Breast epithelium (tissue), 4 donors: Measurements from ENCODE around the gene TPPP. TPM values are rescaled to one million over a fixed set of nuclear protein-coding genes. Genes with fewer than 3 reads are reported as not detected.

Source experiments
- DNase-seq, 2 donors: peaks; one replicate each; pipeline ENCODE4 v3.0.0-alpha.2; 2019; ENCODE audit warnings: low spot score in 2 of 2
- H3K27ac ChIP-seq, 2 donors: fragments of 200-600 bp; sonication (generic) in 1 of 2; one replicate each; pipeline ENCODE4 v1.5.1; 2016 to 2019; ENCODE audit warnings: mild to moderate bottlenecking in 1 of 2
- H3K27me3 ChIP-seq, 2 donors: fragments of 200-600 bp; sonication (generic) in 1 of 2; one replicate each; pipeline versions ENCODE4 v1.5.1 to v1.6.0; 2017 to 2019; ENCODE audit warnings: control low read depth in 1 of 2, mild to moderate bottlenecking in 1 of 2
- H3K36me3 ChIP-seq: fragments of 200-600 bp; one replicate; pipeline ENCODE4 v1.5.1; 2019
- H3K4me1 ChIP-seq, 2 donors: fragments of 200-600 bp; sonication (generic); one replicate each; pipeline ENCODE4 v1.5.1; 2016 to 2019; ENCODE audit warnings: control low read depth in 1 of 2
- H3K4me3 ChIP-seq, 3 donors: fragments of 200-600 bp; sonication (generic); 1 replicate in 2 of 3; 2 replicates in 1 of 3; pipeline ENCODE4 v1.5.1; 2016 to 2019; ENCODE audit warnings: mild to moderate bottlenecking in 3 of 3, moderate library complexity in 2 of 3
- H3K9me3 ChIP-seq, 2 donors: fragments of 200-600 bp; sonication (generic) in 1 of 2; one replicate each; pipeline ENCODE4 v1.5.1; 2016 to 2019; ENCODE audit warnings: control low read depth in 1 of 2
- CTCF ChIP-seq, 3 donors: fragments of 450-650 bp; IDR thresholded peaks; one replicate each; pipeline ENCODE4 v1.5.1; 2016 to 2017; ENCODE audit warnings: antibody characterized with exemption in 3 of 3, mild to moderate bottlenecking in 3 of 3, moderate library complexity in 3 of 3
- POLR2A ChIP-seq: fragments of 450-650 bp; IDR thresholded peaks from one replicate; pipeline ENCODE4 v1.6.1; 2016; ENCODE audit warnings: antibody characterized with exemption, mild to moderate bottlenecking, moderate library complexity
- POLR2AphosphoS5 ChIP-seq, 3 donors: sonication (generic); formaldehyde crosslinking; IDR thresholded peaks; one replicate each; pipeline ENCODE4 v1.6.1; 2017; ENCODE audit warnings: antibody characterized with exemption in 3 of 3
- intact Hi-C: fragments of 100-400 bp; cut with DNase I; formaldehyde crosslinking; loops from one replicate; pipeline ENCODE4 v1.15.1; 2023; ENCODE audit warnings: low total_unique reads
- total RNA-seq, 3 donors: library from RNA; depleted of rRNA; stranded (reverse); fragments of >200 nt; gene quantifications; one replicate each; pipeline ENCODE4 v1.1.0, GENCODE V29; 2016

Gene TPPP
- total RNA-seq, 3 donors from 2014 or later = 2.9 to 4.3 (median 3.4) TPM

- Histone ChIP-seq H3K9me3 (no peaks in the 10 kb centered on the region), H3K36me3 (no peaks in the 10 kb centered on the region)
Observed at GRCh38 chr5:646396-647201, 46.6 kb downstream of the TPPP start.

GRCh38 chr5:645421-645820 is 47.7 kb downstream of the TPPP start:
- TF ChIP-seq CTCF (IDR thresholded peaks at IDR 0.05) (no peak), POLR2AphosphoS5 (IDR thresholded peaks at IDR 0.05) (no peak), POLR2A (no peak)
- no peaks in the 10 kb centered on the region for H3K4me1 ChIP-seq
- DNase-seq = no peak

More at GRCh38 chr5:646396-647201, 46.6 kb downstream of the TPPP start:
- no peaks in the 10 kb centered on the region for H3K27me3 ChIP-seq
- H3K27ac ChIP-seq = no peak overlapping the region
- intact Hi-C loops = no loop called here
- H3K4me1 ChIP-seq = no peaks in the 10 kb centered on the region
- H3K4me3 ChIP-seq = no peak overlapping the region
- TF ChIP-seq POLR2A = no peak
- TF ChIP-seq CTCF (IDR thresholded peaks at IDR 0.05) = no peak
- TF ChIP-seq POLR2AphosphoS5 (IDR thresholded peaks at IDR 0.05) = no peak
- no peak for DNase-seq

GRCh38 chr5:644971-645370 is 48.2 kb downstream of the TPPP start:
- Histone ChIP-seq H3K27ac (no peak overlapping the region), H3K36me3 (no peaks in the 10 kb centered on the region), H3K4me1 (no peaks in the 10 kb centered on the region), H3K4me3 (no peak overlapping the region), H3K9me3 (no peaks in the 10 kb centered on the region), H3K27me3 (no peaks in the 10 kb centered on the region)
- intact Hi-C loops = no loop called here
- no peak for TF ChIP-seq POLR2AphosphoS5 (IDR thresholded peaks at IDR 0.05)
- no peak for TF ChIP-seq CTCF (IDR thresholded peaks at IDR 0.05)
- TF ChIP-seq POLR2A = no peak
- DNase-seq = no peak

More at GRCh38 chr5:645421-645820, 47.7 kb downstream of the TPPP start:
- H3K9me3 ChIP-seq = no peaks in the 10 kb centered on the region
- H3K4me3 ChIP-seq = no peak overlapping the region
- no peak overlapping the region for H3K27ac ChIP-seq
- intact Hi-C loops = no loop called here
- no peaks in the 10 kb centered on the region for H3K27me3 ChIP-seq
- H3K36me3 ChIP-seq = no peaks in the 10 kb centered on the region

GRCh38 chr5:644509-644908 is 48.6 kb downstream of the TPPP start:
- DNase-seq = no peak
- H3K9me3 ChIP-seq = no peaks in the 10 kb centered on the region
- no peak overlapping the region for H3K27ac ChIP-seq
- H3K4me1 ChIP-seq = no peaks in the 10 kb centered on the region
- no peaks in the 10 kb centered on the region for H3K36me3 ChIP-seq
- intact Hi-C loops = no loop called here
- no peak for TF ChIP-seq POLR2A
- TF ChIP-seq POLR2AphosphoS5 (IDR thresholded peaks at IDR 0.05) = no peak
- TF ChIP-seq CTCF (IDR thresholded peaks at IDR 0.05) = no peak
- H3K27me3 ChIP-seq = no peaks in the 10 kb centered on the region
- H3K4me3 ChIP-seq = no peak overlapping the region

GRCh38 chr5:643811-644271 is 49.3 kb downstream of the TPPP start:
- no peak for DNase-seq
- Histone ChIP-seq H3K27ac (no peak overlapping the region), H3K4me3 (no peak overlapping the region), H3K9me3 (no peaks in the 10 kb centered on the region), H3K27me3 (no peaks in the 10 kb centered on the region), H3K4me1 (no peaks in the 10 kb centered on the region), H3K36me3 (no peaks in the 10 kb centered on the region)
- no peak for TF ChIP-seq POLR2AphosphoS5 (IDR thresholded peaks at IDR 0.05)
- TF ChIP-seq POLR2A = no peak
- no peak for TF ChIP-seq CTCF (IDR thresholded peaks at IDR 0.05)
- intact Hi-C loops = no loop called here
